CD4-positive, alpha-beta T cell treated with Interferon gamma for 1 hour (primary cell): ENCODE results near the gene NUBPL.
"Not testable (repeated sequence)": the region's sequence is repeated elsewhere in the genome, so short reads cannot be mapped to it uniquely, and the experiment has no call there.

ENCODE experiments used
- DNase-seq: peaks from one replicate; pipeline ENCODE4 v3.0.0-alpha.2; 2020

The NUBPL gene

DNA sequence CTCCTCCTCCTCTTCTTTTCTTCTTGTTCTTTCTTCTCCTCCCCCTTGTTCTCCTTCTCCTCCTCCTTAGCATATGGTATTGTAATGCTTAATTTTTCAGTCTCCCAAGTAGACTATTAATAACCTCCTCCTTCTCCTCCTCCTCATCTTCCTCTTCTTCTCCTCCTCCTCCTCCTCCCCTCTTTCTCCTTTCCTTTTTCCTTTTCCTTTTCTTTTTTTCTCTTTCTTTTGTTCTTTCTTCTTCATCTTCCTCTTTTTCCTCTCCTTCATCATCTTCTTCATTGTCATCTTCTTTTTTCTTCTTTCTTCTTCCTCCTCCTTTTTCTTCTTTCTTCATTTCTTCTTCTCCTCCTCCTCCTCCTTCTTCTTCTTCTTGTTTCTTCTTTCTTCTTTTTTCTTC is 264.3 kb downstream of the NUBPL start:
- no peak for DNase-seq

DNA sequence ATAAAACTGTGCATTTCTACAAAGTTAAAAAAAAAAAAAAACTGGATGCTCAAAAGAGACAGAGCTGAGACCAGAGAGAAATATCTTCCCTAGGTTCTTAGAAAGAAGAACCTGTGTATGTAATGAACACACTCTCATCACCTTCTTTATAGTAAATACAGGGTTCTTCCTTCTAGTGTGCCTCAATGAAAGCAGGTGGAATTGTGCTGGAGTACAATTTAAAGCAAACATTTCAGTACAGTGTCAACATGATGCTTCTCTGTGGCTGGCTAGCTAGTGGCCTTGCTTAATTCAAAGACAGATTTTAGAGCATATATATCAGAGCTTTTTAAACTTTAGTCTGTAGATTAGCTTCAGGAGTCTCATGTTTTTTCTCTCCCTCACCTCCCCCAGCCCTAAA is 266.1 kb downstream of the NUBPL start:
- no peak for DNase-seq

GRCh38 chr14:31828946-31829868 is 268.0 kb downstream of the NUBPL start:
- DNase-seq = no peak

DNA sequence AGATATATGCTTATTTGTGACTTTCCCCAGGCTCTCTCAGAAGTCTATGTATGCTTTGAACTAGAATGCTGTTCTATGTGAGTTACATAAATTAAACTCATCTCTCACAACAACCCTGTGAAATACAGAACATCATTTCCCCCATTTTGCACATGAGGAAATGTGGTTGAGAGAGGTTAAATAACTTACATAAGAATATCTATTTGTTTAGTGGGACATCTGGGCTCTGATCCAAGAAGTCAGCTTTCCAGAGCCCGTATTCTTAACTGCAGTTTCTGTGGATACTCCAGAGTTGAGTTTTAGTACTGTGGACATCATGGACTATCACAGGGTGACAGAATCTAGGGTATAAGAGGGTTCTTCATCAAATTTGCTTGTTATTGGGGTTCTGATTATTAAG is 273.4 kb downstream of the NUBPL start:
- no peak for DNase-seq

GRCh38 chr14:31835049-31835448 is 273.8 kb downstream of the NUBPL start:
- DNase-seq = no peak

GRCh38 chr14:31837031-31837430 is 275.8 kb downstream of the NUBPL start:
- no peak for DNase-seq

- DNase-seq = no peak
These were observed 281.7 kb downstream of the NUBPL start for GRCh38 chr14:31842899-31843298.

DNA sequence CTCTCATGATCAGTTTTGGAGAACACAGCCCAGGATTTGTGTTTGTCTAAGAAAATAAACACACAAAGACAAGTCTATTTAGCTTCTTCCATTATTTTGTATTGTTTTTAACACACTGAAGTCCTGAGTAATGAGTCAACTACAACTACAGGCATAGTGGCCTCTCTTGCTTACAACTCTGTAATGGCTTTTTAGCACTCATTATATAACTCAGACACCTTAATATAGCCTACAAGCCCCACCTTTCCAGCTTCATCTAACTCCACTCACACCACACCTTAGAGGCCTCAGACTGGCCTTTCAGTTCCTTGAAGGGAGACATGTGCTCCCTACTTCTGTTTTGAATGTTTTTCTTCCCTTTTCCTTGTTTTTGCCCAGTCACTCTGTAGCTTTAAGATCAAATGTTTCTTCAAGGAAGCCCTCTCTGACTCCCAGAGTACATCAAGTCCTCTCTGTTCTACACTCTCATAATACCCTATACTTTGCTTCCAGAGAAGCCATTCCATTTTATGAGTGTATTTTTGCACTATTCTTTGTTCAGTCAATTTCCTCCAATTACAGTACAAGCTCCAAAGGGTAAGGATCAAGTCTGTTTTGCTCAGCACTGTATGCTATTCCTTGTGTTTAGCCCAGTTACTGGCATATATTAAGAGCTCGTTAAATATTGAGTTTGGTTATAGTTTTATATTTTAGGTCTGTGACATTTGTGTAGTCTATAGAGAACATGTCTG is 282.3 kb downstream of the NUBPL start:
- no peak for DNase-seq

GRCh38 chr14:31854508-31855075 is 293.4 kb downstream of the NUBPL start:
- no peak for DNase-seq

GRCh38 chr14:31855262-31855661 is 294.1 kb downstream of the NUBPL start:
- no peak for DNase-seq

GRCh38 chr14:31856003-31856402 is 294.8 kb downstream of the NUBPL start:
- not testable (repeated sequence) for DNase-seq

GRCh38 chr14:31858868-31859267 is 297.7 kb downstream of the NUBPL start:
- DNase-seq = no peak

GRCh38 chr14:31864937-31865855 is 304.0 kb downstream of the NUBPL start:
- DNase-seq = no peak

- DNase-seq = no peak
These were observed 306.4 kb downstream of the NUBPL start for GRCh38 chr14:31867570-31867969.

DNA sequence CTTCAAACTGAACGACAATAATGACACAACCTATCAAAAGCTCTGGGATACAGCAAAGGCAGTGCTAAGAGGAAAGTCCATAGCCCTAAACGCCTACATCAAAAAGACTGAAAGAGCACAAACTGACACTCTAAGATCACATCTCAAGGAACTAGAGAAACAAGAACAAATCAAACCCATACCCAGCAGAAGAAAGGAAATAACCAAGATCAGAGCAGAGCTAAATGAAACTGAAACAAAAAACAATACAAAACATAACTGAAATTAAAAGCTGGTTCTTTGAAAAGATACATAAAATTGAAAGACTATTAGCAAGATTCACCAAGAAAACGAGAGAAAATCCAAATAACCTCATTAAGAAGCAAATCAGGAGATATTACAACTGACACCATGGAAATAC is 306.9 kb downstream of the NUBPL start:
- DNase-seq = not testable (repeated sequence)

DNA sequence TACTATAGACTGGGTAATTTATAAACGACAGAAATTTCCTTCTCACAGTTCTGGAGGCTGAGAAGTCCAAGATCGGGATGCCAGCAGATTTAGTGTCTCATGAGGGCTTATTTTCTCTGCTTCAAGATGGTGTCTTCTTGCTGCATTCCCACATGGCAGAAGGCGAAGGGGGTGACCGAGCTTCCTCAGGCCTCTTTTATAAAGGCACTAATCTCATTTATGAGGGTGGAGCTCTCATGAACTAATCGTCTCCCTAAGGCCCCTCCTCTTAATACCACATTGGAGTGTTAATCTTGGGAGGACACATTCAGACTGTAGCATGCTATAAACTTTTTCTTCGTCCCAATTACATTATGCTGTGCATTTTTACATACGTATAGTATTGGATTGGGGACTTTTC is 315.5 kb downstream of the NUBPL start:
- no peak for DNase-seq

DNA sequence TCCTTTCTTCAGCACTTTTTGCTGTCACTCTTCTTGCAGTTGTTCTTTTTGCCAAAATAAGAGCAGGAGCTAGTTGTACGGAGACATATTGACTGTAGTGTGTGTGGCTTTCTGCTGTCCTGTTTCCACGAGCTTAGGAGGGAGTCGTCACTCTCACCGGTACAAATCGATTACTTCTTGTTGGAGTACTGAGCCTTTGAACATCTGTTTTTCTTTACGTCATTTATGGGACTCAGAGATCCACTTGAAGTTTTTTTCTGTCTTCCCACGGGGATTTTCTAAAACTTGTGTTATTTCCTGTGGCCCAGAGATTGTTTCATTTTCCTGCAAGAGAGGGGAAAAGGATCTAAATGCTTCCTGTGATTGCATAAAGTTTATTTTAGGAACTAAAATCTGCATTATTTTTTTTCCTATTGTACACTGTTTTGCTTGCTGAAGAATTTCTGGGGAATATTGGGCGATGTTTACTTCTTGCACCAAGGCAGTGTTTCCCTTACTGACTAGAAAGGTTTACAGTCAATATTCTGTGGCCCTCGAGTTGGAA is 316.1 kb downstream of the NUBPL start:
- DNase-seq = no peak

DNA sequence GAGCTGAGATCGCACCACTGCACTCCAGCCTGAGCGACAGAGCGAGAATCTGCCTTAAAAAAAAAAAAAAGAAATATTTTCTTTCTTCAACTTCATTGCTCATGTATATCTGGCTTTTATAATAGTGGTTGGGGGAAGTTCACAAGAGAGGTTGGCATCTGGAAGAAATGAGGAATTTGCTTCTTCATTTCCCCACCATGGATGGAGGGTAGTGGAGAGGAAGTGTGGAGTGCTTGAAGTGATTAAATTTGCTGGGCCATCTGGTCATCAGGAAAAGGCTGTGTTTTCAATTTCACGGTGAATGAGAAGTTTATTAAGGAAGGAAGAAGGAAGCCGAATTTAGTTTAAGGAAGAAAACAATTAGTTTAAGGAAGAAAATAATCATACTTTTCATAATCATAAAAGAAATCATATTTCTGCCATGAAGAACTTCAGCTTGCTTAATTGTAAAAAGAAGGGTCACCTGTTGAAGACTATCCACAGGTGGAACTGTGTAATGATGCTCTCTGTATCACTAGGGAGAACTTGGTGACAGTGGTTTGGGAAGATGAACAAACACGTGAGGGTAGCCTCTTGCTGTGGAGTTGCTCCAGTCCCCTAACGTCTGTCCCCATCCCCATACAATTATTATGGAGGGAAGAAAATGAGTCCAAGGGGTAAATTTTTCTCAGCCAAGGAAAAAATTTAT is 318.6 kb downstream of the NUBPL start:
- DNase-seq = no peak

DNA sequence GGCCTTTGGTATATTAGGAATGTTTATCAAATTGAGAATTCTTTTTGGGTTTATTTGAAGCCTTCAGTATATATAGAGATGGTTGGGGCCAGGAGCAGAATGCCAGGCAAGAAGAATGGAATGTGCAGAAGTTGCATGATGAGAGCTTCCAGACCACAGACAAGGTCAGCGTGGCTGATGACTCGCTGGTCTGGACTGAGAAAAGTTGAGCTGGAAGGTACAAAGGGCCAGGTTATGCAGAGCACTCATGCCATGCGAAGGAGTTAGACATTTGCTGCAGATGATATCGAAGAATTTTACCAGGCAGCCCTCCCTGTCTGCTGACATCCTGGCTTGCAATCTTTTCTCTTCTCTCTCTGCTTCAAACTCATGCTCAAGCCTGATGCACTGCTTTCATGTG is 319.7 kb downstream of the NUBPL start:
- no peak for DNase-seq

GRCh38 chr14:31881531-31882310 is 320.5 kb downstream of the NUBPL start:
- no peak for DNase-seq

DNA sequence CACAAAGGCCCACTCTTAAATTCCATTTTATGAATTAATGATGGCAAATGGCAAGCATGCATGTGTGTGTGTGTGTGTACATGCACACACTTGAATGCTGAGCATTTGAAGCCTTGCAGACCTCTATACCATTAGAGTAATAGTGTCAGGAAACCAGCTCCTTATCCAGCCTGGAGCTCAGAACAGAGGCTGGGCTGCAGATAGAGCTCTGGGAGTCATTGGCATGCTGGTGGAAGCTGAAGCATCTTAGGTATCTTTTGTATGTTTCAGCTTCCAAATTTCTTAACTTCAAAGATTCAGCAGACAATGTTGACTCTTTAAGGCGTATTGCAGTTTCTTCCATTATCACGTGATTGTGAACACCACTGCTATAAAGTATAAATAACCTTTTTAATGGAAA is 323.0 kb downstream of the NUBPL start:
- DNase-seq = no peak
